GM10248 (cell line): ENCODE results near the gene SCP2.

Experiments
- CTCF ChIA-PET: fragments of 300-600 bp; sonication (Branson Sonifier 250); formaldehyde crosslinking; extraction: SDS; loops from one replicate; lab custom pipeline; 2021; ENCODE audit warnings: antibody characterized with exemption; lab: Yijun Ruan, JAX
- POLR2A ChIA-PET: fragments of 350-650 bp; sonication (Branson Sonifier 250); formaldehyde crosslinking; extraction: SDS; loops from one replicate; lab custom pipeline; 2020; ENCODE audit warnings: antibody characterized with exemption; lab: Yijun Ruan, JAX
- DNase-seq: peaks from one replicate; pipeline ENCODE4 v3.0.0; 2012; ENCODE audit errors: extremely low spot score
- TF ChIP-seq, protein P1 (sequence below): IDR thresholded peaks from 2 replicates; pipeline ENCODE4 v1.5.1; 2012; ENCODE audit warnings: mild to moderate bottlenecking, low read depth; ENCODE audit errors: extremely low read depth, missing control alignments, control extremely low read depth

SCP2 gene

DNA sequence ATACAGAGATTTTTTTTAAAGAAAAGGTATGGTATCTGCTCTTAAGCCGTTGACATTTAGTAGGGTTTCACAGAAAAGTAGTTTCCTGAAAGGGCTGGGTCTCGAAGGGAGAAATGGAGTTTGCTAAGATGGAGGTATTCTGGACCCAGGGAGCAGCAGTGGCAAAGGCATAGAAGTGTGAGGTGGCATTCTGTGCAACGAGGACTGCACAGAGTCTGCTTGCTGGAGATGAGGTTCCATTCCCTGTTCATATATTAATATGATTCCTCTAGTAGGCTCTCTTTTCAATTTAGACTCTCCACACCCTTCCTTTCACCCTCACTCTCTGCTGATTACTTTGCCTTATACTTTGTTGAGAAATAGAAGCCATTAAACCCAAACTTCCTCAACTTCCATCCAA is 96.5 kb downstream of the SCP2 start:
- POLR2A ChIA-PET, result no interaction called here
- CTCF ChIA-PET, result no interaction called here
- TF ChIP-seq, protein P1, sequence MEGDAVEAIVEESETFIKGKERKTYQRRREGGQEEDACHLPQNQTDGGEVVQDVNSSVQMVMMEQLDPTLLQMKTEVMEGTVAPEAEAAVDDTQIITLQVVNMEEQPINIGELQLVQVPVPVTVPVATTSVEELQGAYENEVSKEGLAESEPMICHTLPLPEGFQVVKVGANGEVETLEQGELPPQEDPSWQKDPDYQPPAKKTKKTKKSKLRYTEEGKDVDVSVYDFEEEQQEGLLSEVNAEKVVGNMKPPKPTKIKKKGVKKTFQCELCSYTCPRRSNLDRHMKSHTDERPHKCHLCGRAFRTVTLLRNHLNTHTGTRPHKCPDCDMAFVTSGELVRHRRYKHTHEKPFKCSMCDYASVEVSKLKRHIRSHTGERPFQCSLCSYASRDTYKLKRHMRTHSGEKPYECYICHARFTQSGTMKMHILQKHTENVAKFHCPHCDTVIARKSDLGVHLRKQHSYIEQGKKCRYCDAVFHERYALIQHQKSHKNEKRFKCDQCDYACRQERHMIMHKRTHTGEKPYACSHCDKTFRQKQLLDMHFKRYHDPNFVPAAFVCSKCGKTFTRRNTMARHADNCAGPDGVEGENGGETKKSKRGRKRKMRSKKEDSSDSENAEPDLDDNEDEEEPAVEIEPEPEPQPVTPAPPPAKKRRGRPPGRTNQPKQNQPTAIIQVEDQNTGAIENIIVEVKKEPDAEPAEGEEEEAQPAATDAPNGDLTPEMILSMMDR, result no peak
- no peak for DNase-seq

GRCh38 chr1:53024117-53024516 is 97.0 kb downstream of the SCP2 start:
- TF ChIP-seq, protein P1, result no peak
- DNase-seq, result no peak
- ChIA-PET POLR2A (no interaction called here), CTCF (no interaction called here)

DNA sequence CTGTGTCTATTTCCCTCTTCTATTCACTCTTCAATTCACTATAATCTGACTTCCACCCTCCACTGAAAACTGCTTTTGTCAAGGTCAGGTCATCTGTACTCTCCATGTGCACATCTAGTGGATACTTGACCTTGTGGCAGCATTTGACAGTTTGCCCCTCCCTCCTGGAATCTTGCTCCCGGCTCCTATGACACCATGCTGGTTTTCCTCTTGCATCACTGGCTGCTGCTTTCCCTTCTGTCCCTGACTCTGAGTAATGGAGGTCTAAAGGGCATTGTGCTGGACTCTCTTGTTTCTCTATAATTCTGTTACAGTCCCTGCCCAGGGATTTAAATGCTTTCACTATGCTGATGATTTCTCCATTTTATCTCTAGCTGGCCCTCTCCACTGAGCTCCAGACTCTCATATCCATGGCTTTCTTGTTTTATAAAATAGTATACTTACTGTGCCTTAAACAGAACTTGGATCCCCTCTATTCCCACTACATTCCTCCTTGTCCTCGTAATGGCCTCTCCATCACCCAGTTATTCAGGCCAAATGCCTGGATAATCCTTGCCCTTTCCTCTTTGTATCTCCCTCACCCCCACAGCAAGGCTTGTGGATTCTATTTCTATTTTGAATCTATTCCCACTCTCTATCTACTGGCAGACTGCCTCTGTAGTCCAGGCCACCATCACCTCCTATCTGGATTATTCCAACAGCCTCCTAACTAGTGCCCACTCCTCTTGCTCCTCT is 98.1 kb downstream of the SCP2 start:
- CTCF ChIA-PET, result no interaction called here
- POLR2A ChIA-PET, result no interaction called here
- TF ChIP-seq, protein P1, result no peak
- no peak for DNase-seq

DNA sequence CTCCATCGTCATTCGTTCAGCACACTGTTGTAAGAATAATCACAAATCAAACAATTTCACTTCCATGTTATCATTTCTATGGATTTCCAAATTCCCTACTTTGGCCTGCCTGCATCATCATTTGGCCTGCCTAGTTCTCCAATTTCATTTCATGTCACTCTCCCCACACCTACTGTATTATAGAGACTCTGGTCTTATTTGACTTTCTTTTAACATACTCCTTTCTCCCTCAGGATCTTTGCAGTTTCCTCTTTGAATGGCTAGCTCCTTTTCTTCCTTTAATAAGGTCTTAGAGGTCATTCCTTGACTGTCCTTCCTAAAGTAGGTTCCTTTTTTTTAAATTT is 98.7 kb downstream of the SCP2 start:
- no peak for DNase-seq
- ChIA-PET POLR2A (no interaction called here), CTCF (no interaction called here)
- TF ChIP-seq, protein P1, result no peak

DNA sequence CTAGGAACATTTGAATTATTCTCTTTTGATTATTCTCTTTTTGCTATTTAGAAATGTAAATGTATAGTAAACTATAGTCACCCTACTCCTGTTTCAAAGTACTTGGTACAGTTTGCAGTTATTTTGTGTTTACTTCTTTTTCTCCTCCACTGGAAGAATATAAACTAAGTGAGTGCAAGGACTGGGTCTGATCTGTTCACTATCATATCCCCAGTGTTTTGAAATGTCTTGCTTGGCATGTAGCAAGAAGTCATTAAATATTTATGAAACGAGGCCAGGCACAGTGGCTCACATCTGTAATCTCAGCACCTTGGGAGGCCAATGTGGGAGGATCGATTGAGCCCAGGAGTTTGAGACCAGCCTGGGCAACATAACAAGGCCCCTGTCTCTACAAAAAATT is 99.2 kb downstream of the SCP2 start:
- CTCF ChIA-PET, result interaction anchor here (0.9 to 1.4 kb wide), 3 partner anchors 10 to 26 kb away, joined by 3 to 5 read pairs (median 4); no protein-coding TSS in a partner anchor
- no peak for DNase-seq
- POLR2A ChIA-PET, result no interaction called here
- TF ChIP-seq, protein P1, result no peak

GRCh38 chr1:53031732-53032131 is 104.7 kb downstream of the SCP2 start:
- ChIA-PET POLR2A (no interaction called here), CTCF (no interaction called here)
- DNase-seq, result no peak
- TF ChIP-seq, protein P1, result no peak
